ENCODE measurements around the gene NFATC3.
"Not testable (repeated sequence)": the region's sequence is repeated elsewhere in the genome, so short reads cannot be mapped to it uniquely, and the experiment has no call there.

The NFATC3 gene

GRCh38 chr16:68107230-68107928 is 22.2 kb downstream of the NFATC3 start:
- not testable (repeated sequence) for H3K27me3 ChIP-seq (ENCODE audit: control insufficient read depth in 1 of 2, insufficient read depth in 2 of 2, low read length in 2 of 2); H3K9me3 ChIP-seq (ENCODE audit: control insufficient read depth in 2 of 2, low read length in 2 of 2)

GRCh38 chr16:68109156-68109555 is 24.0 kb downstream of the NFATC3 start:
- H3K36me3 ChIP-seq (ENCODE audit: control insufficient read depth in 2 of 2, insufficient read depth in 2 of 2, low read length in 2 of 2); H3K9me3 ChIP-seq (ENCODE audit: control insufficient read depth in 2 of 2, low read length in 2 of 2); H3K9ac ChIP-seq (ENCODE audit: low read length in 2 of 2); H3K4me1 ChIP-seq (ENCODE audit: control insufficient read depth, insufficient read depth, low read length); H3K27me3 ChIP-seq (ENCODE audit: control insufficient read depth in 1 of 2, insufficient read depth in 2 of 2, low read length in 2 of 2); H3K27ac ChIP-seq (ENCODE audit: low read length); H3K4me3 ChIP-seq (ENCODE audit: low read length in 2 of 2): not testable (repeated sequence)

More at GRCh38 chr16:68107230-68107928, 22.2 kb downstream of the NFATC3 start:
- not testable (repeated sequence) for H3K4me3 ChIP-seq (ENCODE audit: low read length in 2 of 2); H3K27ac ChIP-seq (ENCODE audit: low read length); H3K36me3 ChIP-seq (ENCODE audit: control insufficient read depth in 2 of 2, insufficient read depth in 2 of 2, low read length in 2 of 2); H3K9ac ChIP-seq (ENCODE audit: low read length in 2 of 2); H3K4me1 ChIP-seq (ENCODE audit: control insufficient read depth, insufficient read depth, low read length)

GRCh38 chr16:68110611-68111010 is 25.4 kb downstream of the NFATC3 start:
- H3K36me3 ChIP-seq (ENCODE audit: control insufficient read depth in 2 of 2, insufficient read depth in 2 of 2, low read length in 2 of 2); H3K4me1 ChIP-seq (ENCODE audit: control insufficient read depth, insufficient read depth, low read length); H3K27me3 ChIP-seq (ENCODE audit: control insufficient read depth in 1 of 2, insufficient read depth in 2 of 2, low read length in 2 of 2); H3K27ac ChIP-seq (ENCODE audit: low read length); H3K9me3 ChIP-seq (ENCODE audit: control insufficient read depth in 2 of 2, low read length in 2 of 2); H3K4me3 ChIP-seq (ENCODE audit: low read length in 2 of 2); H3K9ac ChIP-seq (ENCODE audit: low read length in 2 of 2): not testable (repeated sequence)

- H3K4me3 ChIP-seq (ENCODE audit: low read length in 2 of 2), result no peak overlapping the region
- no peaks in the 10 kb centered on the region for H3K27me3 ChIP-seq (ENCODE audit: control insufficient read depth in 1 of 2, insufficient read depth in 2 of 2, low read length in 2 of 2)
- H3K27ac ChIP-seq (ENCODE audit: low read length), result no peak overlapping the region
- H3K4me1 ChIP-seq (ENCODE audit: control insufficient read depth, insufficient read depth, low read length), result no peaks in the 10 kb centered on the region
- no peak overlapping the region for H3K9ac ChIP-seq (ENCODE audit: low read length in 2 of 2)
- no peaks in the 10 kb centered on the region for H3K36me3 ChIP-seq (ENCODE audit: control insufficient read depth in 2 of 2, insufficient read depth in 2 of 2, low read length in 2 of 2)
- no peaks in the 10 kb centered on the region for H3K9me3 ChIP-seq (ENCODE audit: control insufficient read depth in 2 of 2, low read length in 2 of 2)
Observed at GRCh38 chr16:68111379-68111778, 26.2 kb downstream of the NFATC3 start.

- no peaks in the 10 kb centered on the region for H3K27me3 ChIP-seq (ENCODE audit: control insufficient read depth in 1 of 2, insufficient read depth in 2 of 2, low read length in 2 of 2)
- no peak overlapping the region for H3K9ac ChIP-seq (ENCODE audit: low read length in 2 of 2)
- no peaks in the 10 kb centered on the region for H3K36me3 ChIP-seq (ENCODE audit: control insufficient read depth in 2 of 2, insufficient read depth in 2 of 2, low read length in 2 of 2)
- H3K9me3 ChIP-seq (ENCODE audit: control insufficient read depth in 2 of 2, low read length in 2 of 2), result no peaks in the 10 kb centered on the region
- no peak overlapping the region for H3K4me3 ChIP-seq (ENCODE audit: low read length in 2 of 2)
- no peaks in the 10 kb centered on the region for H3K4me1 ChIP-seq (ENCODE audit: control insufficient read depth, insufficient read depth, low read length)
- no peak overlapping the region for H3K27ac ChIP-seq (ENCODE audit: low read length)
Observed at GRCh38 chr16:68113059-68113761, 28.0 kb downstream of the NFATC3 start.

GRCh38 chr16:68113765-68114240 is 28.6 kb downstream of the NFATC3 start:
- H3K27me3 ChIP-seq (ENCODE audit: control insufficient read depth in 1 of 2, insufficient read depth in 2 of 2, low read length in 2 of 2), result no peaks in the 10 kb centered on the region

GRCh38 chr16:68114939-68115338 is 29.8 kb downstream of the NFATC3 start:
- not testable (repeated sequence) for H3K27ac ChIP-seq (ENCODE audit: low read length); H3K4me1 ChIP-seq (ENCODE audit: control insufficient read depth, insufficient read depth, low read length); H3K36me3 ChIP-seq (ENCODE audit: control insufficient read depth in 2 of 2, insufficient read depth in 2 of 2, low read length in 2 of 2); H3K27me3 ChIP-seq (ENCODE audit: control insufficient read depth in 1 of 2, insufficient read depth in 2 of 2, low read length in 2 of 2); H3K9ac ChIP-seq (ENCODE audit: low read length in 2 of 2); H3K4me3 ChIP-seq (ENCODE audit: low read length in 2 of 2); H3K9me3 ChIP-seq (ENCODE audit: control insufficient read depth in 2 of 2, low read length in 2 of 2)

More at GRCh38 chr16:68113765-68114240, 28.6 kb downstream of the NFATC3 start:
- Histone ChIP-seq H3K27ac (ENCODE audit: low read length) (no peak overlapping the region), H3K36me3 (ENCODE audit: control insufficient read depth in 2 of 2, insufficient read depth in 2 of 2, low read length in 2 of 2) (no peaks in the 10 kb centered on the region), H3K9ac (ENCODE audit: low read length in 2 of 2) (no peak overlapping the region), H3K4me1 (ENCODE audit: control insufficient read depth, insufficient read depth, low read length) (no peaks in the 10 kb centered on the region), H3K4me3 (ENCODE audit: low read length in 2 of 2) (no peak overlapping the region), H3K9me3 (ENCODE audit: control insufficient read depth in 2 of 2, low read length in 2 of 2) (no peaks in the 10 kb centered on the region)

- H3K9me3 ChIP-seq (ENCODE audit: control insufficient read depth in 2 of 2, low read length in 2 of 2), result no peaks in the 10 kb centered on the region
- H3K4me3 ChIP-seq (ENCODE audit: low read length in 2 of 2), result no peak overlapping the region
- H3K27ac ChIP-seq (ENCODE audit: low read length), result no peak overlapping the region
- H3K9ac ChIP-seq (ENCODE audit: low read length in 2 of 2), result no peak overlapping the region
- no peaks in the 10 kb centered on the region for H3K4me1 ChIP-seq (ENCODE audit: control insufficient read depth, insufficient read depth, low read length)
- no peaks in the 10 kb centered on the region for H3K27me3 ChIP-seq (ENCODE audit: control insufficient read depth in 1 of 2, insufficient read depth in 2 of 2, low read length in 2 of 2)
- no peaks in the 10 kb centered on the region for H3K36me3 ChIP-seq (ENCODE audit: control insufficient read depth in 2 of 2, insufficient read depth in 2 of 2, low read length in 2 of 2)
Observed at GRCh38 chr16:68115851-68116250, 30.7 kb downstream of the NFATC3 start.

- Histone ChIP-seq H3K4me1 (ENCODE audit: control insufficient read depth, insufficient read depth, low read length) (no peaks in the 10 kb centered on the region), H3K27ac (ENCODE audit: low read length) (no peak overlapping the region), H3K27me3 (ENCODE audit: control insufficient read depth in 1 of 2, insufficient read depth in 2 of 2, low read length in 2 of 2) (no peaks in the 10 kb centered on the region), H3K4me3 (ENCODE audit: low read length in 2 of 2) (no peak overlapping the region), H3K9ac (ENCODE audit: low read length in 2 of 2) (no peak overlapping the region), H3K36me3 (ENCODE audit: control insufficient read depth in 2 of 2, insufficient read depth in 2 of 2, low read length in 2 of 2) (no peaks in the 10 kb centered on the region), H3K9me3 (ENCODE audit: control insufficient read depth in 2 of 2, low read length in 2 of 2) (no peaks in the 10 kb centered on the region)
Observed at GRCh38 chr16:68116256-68116867, 31.2 kb downstream of the NFATC3 start.

GRCh38 chr16:68117884-68118283 is 32.7 kb downstream of the NFATC3 start:
- H3K4me3 ChIP-seq (ENCODE audit: low read length in 2 of 2), result no peak overlapping the region
- no peak overlapping the region for H3K27ac ChIP-seq (ENCODE audit: low read length)
- H3K9ac ChIP-seq (ENCODE audit: low read length in 2 of 2), result no peak overlapping the region
- H3K4me1 ChIP-seq (ENCODE audit: control insufficient read depth, insufficient read depth, low read length), result no peaks in the 10 kb centered on the region
- no peaks in the 10 kb centered on the region for H3K9me3 ChIP-seq (ENCODE audit: control insufficient read depth in 2 of 2, low read length in 2 of 2)
- no peaks in the 10 kb centered on the region for H3K36me3 ChIP-seq (ENCODE audit: control insufficient read depth in 2 of 2, insufficient read depth in 2 of 2, low read length in 2 of 2)
- H3K27me3 ChIP-seq (ENCODE audit: control insufficient read depth in 1 of 2, insufficient read depth in 2 of 2, low read length in 2 of 2), result no peaks in the 10 kb centered on the region

- not testable (repeated sequence) for H3K9ac ChIP-seq (ENCODE audit: low read length in 2 of 2); H3K36me3 ChIP-seq (ENCODE audit: control insufficient read depth in 2 of 2, insufficient read depth in 2 of 2, low read length in 2 of 2); H3K27me3 ChIP-seq (ENCODE audit: control insufficient read depth in 1 of 2, insufficient read depth in 2 of 2, low read length in 2 of 2); H3K27ac ChIP-seq (ENCODE audit: low read length); H3K4me1 ChIP-seq (ENCODE audit: control insufficient read depth, insufficient read depth, low read length); H3K9me3 ChIP-seq (ENCODE audit: control insufficient read depth in 2 of 2, low read length in 2 of 2); H3K4me3 ChIP-seq (ENCODE audit: low read length in 2 of 2)
Observed at GRCh38 chr16:68118954-68119353, 33.8 kb downstream of the NFATC3 start.

All from stomach smooth muscle (tissue), 2 donors.